H1 (cell line): ENCODE data around the gene RAB1B. TPM values are rescaled to one million over a fixed set of nuclear protein-coding genes. Genes with fewer than 3 reads are reported as not detected.
A peak's percentile ranks its signal among the peaks of the same experiment; 100 is the strongest.

Experiments
- CTCF ChIA-PET: fragments of 300-600 bp; sonication (Branson Sonifier 250); formaldehyde crosslinking; loops from one replicate; lab custom pipeline; 2021; ENCODE audit not compliant: partially characterized antibody; lab: Charles Lee
- POLR2A ChIA-PET: fragments of 300-600 bp; sonication (Branson Sonifier 250); formaldehyde crosslinking; loops from one replicate; lab custom pipeline; 2021; ENCODE audit warnings: inconsistent platforms; ENCODE audit not compliant: partially characterized antibody; lab: Charles Lee
- DNase-seq, 2 experiments: peaks; one replicate each; pipeline versions ENCODE4 v3.0.0 to v3.0.0-alpha.2; 2010 to 2022; ENCODE audit warnings: low spot score in 2 of 2, low read depth in 1 of 2, mixed read lengths in 1 of 2
- FAIRE-seq: peaks from 2 replicates; lab custom pipeline; 2011; peaks lifted over from hg19 to GRCh38; lab: Jason Lieb, UNC
- H2AFZ ChIP-seq: 2 replicates; pipeline ENCODE4 v1.8.1; 2012; ENCODE audit warnings: low read length, inconsistent platforms
- H2AK5ac ChIP-seq: 2 replicates; pipeline ENCODE4 v1.6.1; 2013; ENCODE audit warnings: low read depth, low read length
- H2BK120ac ChIP-seq: replicated peaks from 2 replicates; pipeline ENCODE3; 2013; ENCODE audit warnings: low read depth, low read length, inconsistent platforms
- H2BK12ac ChIP-seq: 2 replicates; pipeline ENCODE4 v1.6.1; 2013; ENCODE audit warnings: low read depth, low read length
- H2BK15ac ChIP-seq: 2 replicates; pipeline ENCODE4 v1.6.1; 2013; ENCODE audit warnings: low read length
- H2BK20ac ChIP-seq: 2 replicates; pipeline ENCODE4 v1.6.1; 2013; ENCODE audit warnings: low read length
- H2BK5ac ChIP-seq: 2 replicates; pipeline ENCODE4 v1.6.1; 2013; ENCODE audit warnings: low read depth, low read length
- H3K14ac ChIP-seq: 2 replicates; pipeline ENCODE4 v1.6.1; 2013; ENCODE audit warnings: inconsistent platforms; ENCODE audit not compliant: insufficient read length
- H3K18ac ChIP-seq: 2 replicates; pipeline ENCODE4 v1.6.1; 2013; ENCODE audit warnings: low read length; ENCODE audit errors: extremely low read depth
- H3K23ac ChIP-seq: 2 replicates; pipeline ENCODE4 v1.6.1; 2013; ENCODE audit warnings: inconsistent platforms; ENCODE audit not compliant: insufficient read length
- H3K23me2 ChIP-seq: 2 replicates; pipeline ENCODE4 v1.6.1; 2013; ENCODE audit warnings: low read depth, low read length
- H3K27ac ChIP-seq: 2 replicates; pipeline ENCODE4 v1.6.1; 2011; ENCODE audit warnings: low read depth, low read length, inconsistent platforms
- H3K27me3 ChIP-seq, 4 experiments: replicated peaks in 1 of 4; 1 replicate in 1 of 4; 2 replicates in 3 of 4; pipeline versions ENCODE4 v1.6.1 to v1.8.1; 2011 to 2013; ENCODE audit warnings: low read length in 3 of 4, mild to moderate bottlenecking in 3 of 4, inconsistent platforms in 2 of 4, mixed read lengths in 2 of 4, moderate library complexity in 1 of 4; ENCODE audit not compliant: control insufficient read depth in 3 of 4, insufficient read depth in 3 of 4; ENCODE audit errors: extremely low read depth in 1 of 4
- H3K36me3 ChIP-seq, 4 experiments: 2 replicates each; pipeline versions ENCODE4 v1.6.1 to v1.8.1; 2011 to 2013; ENCODE audit warnings: mild to moderate bottlenecking in 4 of 4, low read length in 3 of 4, moderate library complexity in 2 of 4, control low read depth in 1 of 4, inconsistent platforms in 1 of 4; ENCODE audit not compliant: insufficient read depth in 4 of 4, control insufficient read depth in 2 of 4
- H3K4ac ChIP-seq: replicated peaks from 2 replicates; pipeline ENCODE3; 2013; ENCODE audit warnings: low read length, low read depth, mixed read lengths, inconsistent platforms; ENCODE audit not compliant: insufficient read length
- H3K4me1 ChIP-seq, 4 experiments: replicated peaks in 1 of 4; 1 replicate in 1 of 4; 2 replicates in 3 of 4; pipeline versions ENCODE4 v1.6.1 to v1.8.1; 2011 to 2013; ENCODE audit warnings: low read length in 3 of 4, inconsistent platforms in 2 of 4, mixed read lengths in 1 of 4; ENCODE audit not compliant: insufficient read depth in 4 of 4, control insufficient read depth in 3 of 4
- H3K4me2 ChIP-seq, 2 experiments: 2 replicates each; pipeline versions ENCODE4 v1.6.1 to v1.8.1; 2011 to 2013; ENCODE audit warnings: low read depth in 2 of 2, low read length in 2 of 2, control low read depth in 1 of 2, inconsistent platforms in 1 of 2, mild to moderate bottlenecking in 1 of 2; ENCODE audit not compliant: insufficient read depth in 1 of 2
- H3K4me3 ChIP-seq, 4 experiments: fragments of 200-600, 300-600 bp in 1 of 4; sonication (generic), shearing (Covaris generic), sonication (Bioruptor Twin) in 1 of 4; 2 replicates each; pipeline versions ENCODE4 v1.5.1 to v1.8.1; 2011 to 2016; ENCODE audit warnings: low read length in 4 of 4, low read depth in 3 of 4, control low read depth in 2 of 4, inconsistent platforms in 2 of 4, mild to moderate bottlenecking in 2 of 4, mixed read lengths in 1 of 4, moderate library complexity in 1 of 4; ENCODE audit not compliant: insufficient read depth in 2 of 4; ENCODE audit errors: extremely low read depth in 1 of 4
- H3K56ac ChIP-seq: replicated peaks from 2 replicates; pipeline ENCODE3; 2013; ENCODE audit warnings: low read depth, mild to moderate bottlenecking, mixed read lengths, low read length, inconsistent platforms; ENCODE audit not compliant: insufficient read length
- H3K79me1 ChIP-seq: 2 replicates; pipeline ENCODE4 v1.6.1; 2013; ENCODE audit warnings: low read depth, low read length, control low read depth
- H3K79me2 ChIP-seq, 2 experiments: 2 replicates each; pipeline versions ENCODE4 v1.6.1 to v1.8.1; 2012 to 2013; ENCODE audit warnings: low read length in 2 of 2, mild to moderate bottlenecking in 2 of 2, inconsistent platforms in 1 of 2; ENCODE audit not compliant: insufficient read depth in 2 of 2, control insufficient read depth in 1 of 2
- H3K9ac ChIP-seq, 4 experiments: replicated peaks in 1 of 4; 1 replicate in 1 of 4; 2 replicates in 3 of 4; pipeline versions ENCODE4 v1.6.1 to v1.8.1; 2011 to 2013; ENCODE audit warnings: low read depth in 3 of 4, low read length in 3 of 4, control low read depth in 2 of 4, mild to moderate bottlenecking in 2 of 4, moderate library complexity in 2 of 4, inconsistent platforms in 1 of 4; ENCODE audit errors: extremely low read depth in 1 of 4
- H3K9me3 ChIP-seq, 2 experiments: 2 replicates each; pipeline versions ENCODE4 v1.6.1 to v1.8.1; 2012 to 2013; ENCODE audit warnings: mild to moderate bottlenecking in 2 of 2, moderate library complexity in 2 of 2, control low read depth in 1 of 2, inconsistent platforms in 1 of 2, low read depth in 1 of 2, low read length in 1 of 2, mixed read lengths in 1 of 2; ENCODE audit not compliant: insufficient read depth in 2 of 2
- H4K20me1 ChIP-seq, 2 experiments: replicated peaks in 1 of 2; 2 replicates each; pipeline versions ENCODE3 to v1.8.1; 2011 to 2013; ENCODE audit warnings: inconsistent platforms in 2 of 2, low read length in 2 of 2, mild to moderate bottlenecking in 1 of 2; ENCODE audit not compliant: insufficient read depth in 2 of 2, control insufficient read depth in 1 of 2
- H4K5ac ChIP-seq: 2 replicates; pipeline ENCODE4 v1.6.1; 2013; ENCODE audit warnings: low read length, low read depth, mixed read lengths, inconsistent platforms; ENCODE audit not compliant: insufficient read length
- H4K8ac ChIP-seq: 2 replicates; pipeline ENCODE4 v1.8.0; 2013; ENCODE audit warnings: mild to moderate bottlenecking, moderate library complexity, low read length, inconsistent platforms; ENCODE audit not compliant: insufficient read depth; ENCODE audit errors: extremely low read depth
- H4K91ac ChIP-seq: replicated peaks from 2 replicates; pipeline ENCODE3; 2013; ENCODE audit warnings: low read length, mixed read lengths, inconsistent platforms; ENCODE audit not compliant: insufficient read length
- BACH1 ChIP-seq: IDR thresholded peaks from 2 replicates; pipeline ENCODE4 v1.6.1; 2012; ENCODE audit warnings: low read length, improper control_type of control experiment
- CBX8 ChIP-seq: fragments of 300-800, 300-1000 bp; sonication (generic); IDR thresholded peaks from 2 replicates; pipeline ENCODE4 v1.7.1; 2016; ENCODE audit warnings: low read depth, low read length, borderline replicate concordance
- CHD2 ChIP-seq: IDR thresholded peaks from 2 replicates; pipeline ENCODE4 v1.6.1; 2012; ENCODE audit warnings: low read length, improper control_type of control experiment
- GABPA ChIP-seq: IDR thresholded peaks from 2 replicates; pipeline ENCODE4 v1.6.1; 2011; ENCODE audit warnings: mild to moderate bottlenecking, low read length, moderate library complexity, borderline replicate concordance; ENCODE audit not compliant: insufficient read depth
- HDAC2 ChIP-seq, 2 experiments: fragments of 300-600 bp in 1 of 2; sonication (generic) in 1 of 2; IDR thresholded peaks; 2 replicates each; pipeline ENCODE4 v1.6.1; 2011 to 2012; ENCODE audit warnings: low read depth in 2 of 2, low read length in 2 of 2, mild to moderate bottlenecking in 2 of 2, moderate library complexity in 2 of 2, borderline replicate concordance in 1 of 2, inconsistent platforms in 1 of 2
- MAFK ChIP-seq: IDR thresholded peaks from 2 replicates; pipeline ENCODE4 v1.6.1; 2012; ENCODE audit warnings: low read depth, mild to moderate bottlenecking, improper control_type of control experiment, low read length
- MAX ChIP-seq: IDR thresholded peaks from 2 replicates; pipeline ENCODE4 v1.6.1; 2012; ENCODE audit warnings: inconsistent platforms
- RFX5 ChIP-seq: IDR thresholded peaks from 2 replicates; pipeline ENCODE4 v1.6.1; 2011; ENCODE audit warnings: low read depth, low read length, improper control_type of control experiment, borderline replicate concordance
- RXRA ChIP-seq: IDR thresholded peaks from 2 replicates; pipeline ENCODE4 v1.6.1; 2011; ENCODE audit warnings: low read depth, mild to moderate bottlenecking, low read length, moderate library complexity; ENCODE audit not compliant: insufficient read depth
- SRF ChIP-seq: IDR thresholded peaks from 2 replicates; pipeline ENCODE4 v1.6.1; 2011; ENCODE audit warnings: mild to moderate bottlenecking, low read depth, low read length, moderate library complexity
- TAF1 ChIP-seq: IDR thresholded peaks from 2 replicates; pipeline ENCODE4 v1.6.1; 2011; ENCODE audit warnings: mild to moderate bottlenecking, low read depth, low read length
- WGBS, 2 experiments: shearing (Covaris generic) in 1 of 2; methylation state at CpG; one replicate each; pipeline versions ENCODE4 v1.1.6 to v1.1.7; 2013 to 2015; ENCODE audit warnings: low lambda C conversion rate in 2 of 2, mixed read lengths in 2 of 2, inconsistent platforms in 1 of 2, low coverage in 1 of 2, missing lambda C conversion rate in 1 of 2; ENCODE audit not compliant: insufficient replicate concordance in 2 of 2, insufficient coverage in 1 of 2, insufficient read length in 1 of 2; ENCODE audit errors: extremely low coverage in 1 of 2, missing lambda C conversion rate in 1 of 2; 5-methylcytosine and 5-hydroxymethylcytosine counted together
- polyA plus RNA-seq, 7 experiments: library from polyadenylated mRNA; depleted of rRNA in 3 of 7; stranded (reverse) in 5 of 7; unstranded in 2 of 7; fragments of >200 nt in 5 of 7; fragments of 200-250 nt in 2 of 7; gene quantifications; 1 replicate in 5 of 7; 2 replicates in 1 of 7; 4 replicates in 1 of 7; pipeline versions ENCODE4 v1.2.1 to v1.2.3, GENCODE V29; 2011 to 2013; ENCODE audit warnings: missing spikeins in 2 of 7, mixed read lengths in 2 of 7
- total RNA-seq: library from RNA; stranded (reverse); fragmentation: NEBNext Ultra II Directional; extraction: Animal tissue kit (Norgen Biotek cat#: 25700); gene quantifications from 2 replicates; pipeline ENCODE4 v1.2.1, GENCODE V29; 2021

Gene RAB1B
- total and polyA plus RNA-seq, 2 of the 8 experiments (the other 6 are each of a cell fraction or from before 2014, with no cell fraction given): 100 to 217 TPM

- H4K5ac ChIP-seq: no peak overlapping the region
- no peak overlapping the region for H2BK120ac ChIP-seq
- H2BK12ac ChIP-seq: 0 out of 2 replicates have a peak overlapping the region, but pooled peaks have one; percentile 39
- no peak overlapping the region; a peak in 1 of 7 replicates for H3K9ac ChIP-seq
- peaks cover 0 to 2% (median 0%) of the 10 kb centered on the region in 4 experiments; a peak in 1 of 8 replicates for H3K36me3 ChIP-seq
- H2AFZ ChIP-seq: no peak overlapping the region
- H3K79me1 ChIP-seq: peaks cover 4% of the 10 kb centered on the region; the same call in 1 of the 2 replicates
- peaks cover 0 to 17% (median 13%) of the 10 kb centered on the region in 4 experiments; a peak in 5 of 7 replicates for H3K4me1 ChIP-seq
- H3K23ac ChIP-seq: no peak overlapping the region
- peaks cover 0 to 4% (median under 1%) of the 10 kb centered on the region in 4 experiments; a peak in 2 of 7 replicates for H3K27me3 ChIP-seq
- no peak overlapping the region for H2BK5ac ChIP-seq
- H3K56ac ChIP-seq: no peak overlapping the region
- ChIA-PET CTCF (interaction anchor here (0.6 to 5.2 kb wide), 26 partner anchors 9 to 1433 kb away, joined by 3 to 48 read pairs (median 4); partner anchors contain the start of genes RAB1B and TMEM151A), POLR2A (interaction anchor here (0.7 to 7.9 kb wide), 12 partner anchors 8 to 82 kb away, joined by 3 to 125 read pairs (median 4); partner anchors contain the start of genes B4GAT1, BRMS1, RAB1B and TMEM151A)
- no peak overlapping the region for H2BK20ac ChIP-seq
- peaks cover 4% of the 10 kb centered on the region; the same call in 1 of the 2 replicates for H3K23me2 ChIP-seq
- no peak overlapping the region for H3K4me3 ChIP-seq
- no peaks in the 10 kb centered on the region for H3K9me3 ChIP-seq
- H3K18ac ChIP-seq: no peak overlapping the region
- FAIRE-seq: no peak
- no peak overlapping the region for H3K4ac ChIP-seq
- WGBS, 2 experiments: 50% methylated on average over 16 of the region's 20 CpGs; no CpG with 5 or more reads in 1 of the 2 experiments
- peak overlapping the region; percentile 71; the same call in 1 of the 2 replicates for H4K8ac ChIP-seq
- no peaks in the 10 kb centered on the region for H3K79me2 ChIP-seq
- H3K14ac ChIP-seq: no peak overlapping the region
- no peak overlapping the region for H4K91ac ChIP-seq
- peaks cover 9 to 26% of the 10 kb centered on the region in 2 experiments for H4K20me1 ChIP-seq
- H3K4me2 ChIP-seq: peak overlapping the region in 1 of 2 experiments; percentile 53; a peak in 2 of 4 replicates
- no peak overlapping the region for H3K27ac ChIP-seq
- H2AK5ac ChIP-seq: no peak overlapping the region; the same call in 1 of the 2 replicates
- DNase-seq: no peak
- no peak overlapping the region for H2BK15ac ChIP-seq
- TF ChIP-seq MAFK: no peak
- TF ChIP-seq CBX8: no peak
- TF ChIP-seq TAF1: no peak
- TF ChIP-seq MAX: no peak
- TF ChIP-seq BACH1: no peak
- TF ChIP-seq GABPA: no peak
- no peak for TF ChIP-seq RFX5
- no peak for TF ChIP-seq SRF
- no peak for TF ChIP-seq HDAC2 (IDR thresholded peaks at IDR 0.05; ENCODE audit: borderline replicate concordance in 1 of 2, low read depth in 2 of 2, low read length in 2 of 2)
- TF ChIP-seq CHD2: no peak
- TF ChIP-seq RXRA: no peak
These were observed 13.5 kb downstream of the RAB1B start for GRCh38 chr11:66281776-66282467.
